Heart left ventricle (tissue), 16 donors: Measurements from ENCODE around the gene GNB1. TPM values are rescaled to one million over a fixed set of nuclear protein-coding genes. Genes with fewer than 3 reads are reported as not detected.
"Not testable (repeated sequence)": the region's sequence is repeated elsewhere in the genome, so short reads cannot be mapped to it uniquely, and the experiment has no call there.

Experiments
- ATAC-seq, 4 donors: fragments of 200-7000 bp; cut with Tn5 transposase; one replicate each; pipeline ENCODE4 v1.9.1; 2020 to 2022; ENCODE audit warnings: moderate library complexity in 4 of 4, mild to moderate bottlenecking in 3 of 4, moderate number of reproducible peaks in 1 of 4
- DNase-seq, 5 donors: peaks; one replicate each; pipeline ENCODE4 v3.0.0-alpha.2; 2020
- H3K27ac ChIP-seq, 12 donors: fragments of 200-600 bp; sonication (generic) in 4 of 12; one replicate each; pipeline versions ENCODE4 v1.5.0 to v1.8.0; 2016 to 2022; ENCODE audit warnings: mild to moderate bottlenecking in 2 of 12
- H3K27me3 ChIP-seq, 9 donors: fragments of 200-600 bp; sonication (generic) in 2 of 9; one replicate each; pipeline versions ENCODE4 v1.5.1 to v1.8.0; 2016 to 2022; ENCODE audit warnings: mild to moderate bottlenecking in 3 of 9
- H3K36me3 ChIP-seq, 9 donors: fragments of 200-600 bp; sonication (generic) in 2 of 9; one replicate each; pipeline versions ENCODE4 v1.5.0 to v1.8.0; 2018 to 2022; ENCODE audit warnings: mild to moderate bottlenecking in 2 of 9
- H3K4me1 ChIP-seq, 12 donors: fragments of 200-600 bp; sonication (generic) in 4 of 12; one replicate each; pipeline versions ENCODE4 v1.5.0 to v1.8.0; 2016 to 2022; ENCODE audit warnings: mild to moderate bottlenecking in 3 of 12
- H3K4me3 ChIP-seq, 12 donors: fragments of 200-600 bp; sonication (generic) in 4 of 12; one replicate each; pipeline versions ENCODE4 v1.5.0 to v1.8.0; 2017 to 2022; ENCODE audit warnings: mild to moderate bottlenecking in 9 of 12, moderate library complexity in 4 of 12
- H3K9me3 ChIP-seq, 12 donors: fragments of 200-600 bp; sonication (generic) in 4 of 12; one replicate each; pipeline versions ENCODE4 v1.5.0 to v1.8.0; 2016 to 2022; ENCODE audit warnings: mild to moderate bottlenecking in 1 of 12
- CTCF ChIP-seq, 12 donors: fragments of 200-600 bp; sonication (generic) in 4 of 12; IDR thresholded peaks; one replicate each; pipeline versions ENCODE4 v1.5.0 to v1.8.0; 2018 to 2022; ENCODE audit warnings: antibody characterized with exemption in 12 of 12, mild to moderate bottlenecking in 5 of 12
- POLR2A ChIP-seq, 2 donors: fragments of 450-650 bp; IDR thresholded peaks; one replicate each; pipeline ENCODE4 v1.6.1; 2017; ENCODE audit warnings: antibody characterized with exemption in 2 of 2, mild to moderate bottlenecking in 2 of 2, moderate library complexity in 2 of 2
- WGBS, 4 donors: extraction: QIAGEN DNeasy Blood & Tissue Kit in 2 of 4; methylation state at CpG; one replicate each; pipeline versions ENCODE4 v1.1.5 to v1.1.7; 2013 to 2018; 5-methylcytosine and 5-hydroxymethylcytosine counted together
- intact Hi-C, 10 donors: fragments of 100-400 bp; cut with DNase I; formaldehyde crosslinking; loops; one replicate each; pipeline versions ENCODE4 v1.11.1 to v1.14.2; 2022
- polyA plus RNA-seq, 2 donors: library from polyadenylated mRNA; stranded (reverse); fragments of 200-250 nt; gene quantifications; one replicate each; pipeline ENCODE4 v1.2.3, GENCODE V29; 2013
- total RNA-seq, 9 donors: library from RNA; depleted of rRNA in 2 of 9; stranded (reverse); fragments of >200 nt in 2 of 9; fragmentation: NEBNext Ultra II Directional in 3 of 9; extraction: Animal tissue kit (Norgen Biotek cat#: 25700) in 3 of 9; gene quantifications; one replicate each; pipeline versions ENCODE4 v1.1.0 to v1.2.4, GENCODE V29; 2016 to 2023
- donor health status: ischemic (EF 13 %, LVEDD 7.1; RV severe dilation, severe dysfunction).
- donor health status: healthy with polysubstance abuse.
- donor health status: DM: no; HTN: yes; CAD: no.
- donor health status: DM: no; HTN: no; CAD: no.
- donor health status: ischemic (EF 25% LVEDD 6.9; RV normal size, moderate dysfunction).
- donor health status: ischemic (EF 25% LVEDD 5.7; RV mildly dilated, moderate dysfunction).
- donor health status: healthy.
- donor health status: DM: yes; HTN: yes; CAD: no.
- donor health status: ischemic (EF 35%, LVEDD 5.7; RV mildly dilated, moderate dysfunction).
- donor health status: nonischemic (EF 11% LVEDD 7.7; RV severe dilation, severe dysfunction).
- donor health status: DM: yes; HTN: yes; CAD: no.
- donor health status: PGD.
- donor health status: ischemic (EF 29% LVEDD 5.4; RV normal size, mild dysfunction).
- donor health status: nonischemic (EF 23%, LVEDD 6.1; RV moderate dilation, normal function).

Gene GNB1
- total and polyA plus RNA-seq, 11 donors = 52.9 to 275 (median 172) TPM

DNA sequence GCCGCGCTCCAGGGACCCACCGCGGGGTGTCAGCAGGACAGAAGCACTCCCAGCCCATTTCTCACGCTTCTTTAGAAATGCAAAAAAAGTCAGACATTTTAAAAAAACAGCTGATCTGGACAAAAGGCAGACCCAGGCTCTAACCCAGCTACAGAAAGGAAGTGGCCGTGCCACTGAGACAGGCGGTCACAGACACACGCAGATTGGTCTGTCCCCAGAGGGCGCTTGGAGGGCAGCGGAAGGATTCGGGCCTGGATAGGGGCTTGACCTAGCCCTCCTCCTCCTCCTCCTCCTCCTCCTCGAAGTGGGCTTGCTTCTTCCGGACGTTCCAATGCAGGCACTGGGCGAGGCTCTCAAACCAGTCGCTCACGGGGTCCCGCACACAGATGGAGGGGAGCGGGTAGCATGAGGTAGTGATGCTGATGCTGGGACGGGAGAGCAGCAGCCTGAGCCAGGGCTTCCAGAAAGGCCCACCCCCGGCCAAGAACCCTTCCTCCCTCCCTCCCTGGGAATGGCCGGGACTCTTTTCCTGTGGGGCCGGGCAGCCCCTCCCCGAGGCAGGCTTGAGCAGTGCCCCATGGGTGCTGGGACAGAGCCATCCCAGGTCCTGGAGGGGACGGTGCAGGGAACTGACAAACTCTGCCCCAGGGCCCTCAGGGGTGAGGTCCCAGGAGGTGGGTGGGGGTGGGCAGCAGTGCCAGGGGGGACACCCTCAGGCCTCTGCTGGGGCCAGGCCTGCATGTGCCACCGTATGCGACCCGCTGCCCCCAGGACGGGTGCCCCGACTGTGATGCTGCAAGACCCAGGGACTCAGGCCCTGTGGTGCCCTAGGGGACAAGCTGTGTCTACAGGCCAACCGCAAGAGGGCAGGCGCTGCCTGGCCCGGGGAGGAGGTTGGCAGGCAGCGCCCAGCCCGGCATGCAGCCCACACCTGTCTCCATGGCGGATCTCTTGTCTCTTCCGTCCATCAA lies 138.0 kb downstream of the GNB1 start:
- intact Hi-C loops = loop anchor here in 1 of 10 donors (10.0 kb wide), 1 partner anchor 152 kb away; no protein-coding TSS in a partner anchor
- ATAC-seq = peak in 1 of 4 donors; percentile 8
- Histone ChIP-seq H3K4me3 (no peak overlapping the region), H3K36me3 (peaks cover 0 to 58% (median 54%) of the 10 kb centered on the region in 9 donors), H3K27me3 (no peaks in the 10 kb centered on the region), H3K27ac (no peak overlapping the region), H3K4me1 (no peaks in the 10 kb centered on the region), H3K9me3 (no peaks in the 10 kb centered on the region)
- no peak for TF ChIP-seq POLR2A (IDR thresholded peaks at IDR 0.05)
- TF ChIP-seq CTCF (IDR thresholded peaks at IDR 0.05) = no peak
- no peak for DNase-seq
- 81 to 87% (median 82%) methylated on average over 33 to 37 of the region's 37 CpGs for WGBS, 4 donors

- DNase-seq = no peak
- Histone ChIP-seq H3K9me3 (no peaks in the 10 kb centered on the region), H3K4me3 (no peak overlapping the region), H3K27ac (no peak overlapping the region), H3K4me1 (no peaks in the 10 kb centered on the region), H3K27me3 (no peaks in the 10 kb centered on the region), H3K36me3 (peaks cover 0 to 52% (median 51%) of the 10 kb centered on the region in 9 donors)
- 88 to 93% (median 91%) methylated on average over 10 to 11 of the region's 11 CpGs for WGBS, 4 donors
- TF ChIP-seq CTCF (IDR thresholded peaks at IDR 0.05) (no peak), POLR2A (IDR thresholded peaks at IDR 0.05) (no peak)
- no peak for ATAC-seq
- intact Hi-C loops = loop anchor here in 1 of 10 donors (10.0 kb wide), 1 partner anchor 153 kb away; no protein-coding TSS in a partner anchor
Measured at GRCh38 chr1:1752190-1752589, 138.7 kb downstream of the GNB1 start.

DNA sequence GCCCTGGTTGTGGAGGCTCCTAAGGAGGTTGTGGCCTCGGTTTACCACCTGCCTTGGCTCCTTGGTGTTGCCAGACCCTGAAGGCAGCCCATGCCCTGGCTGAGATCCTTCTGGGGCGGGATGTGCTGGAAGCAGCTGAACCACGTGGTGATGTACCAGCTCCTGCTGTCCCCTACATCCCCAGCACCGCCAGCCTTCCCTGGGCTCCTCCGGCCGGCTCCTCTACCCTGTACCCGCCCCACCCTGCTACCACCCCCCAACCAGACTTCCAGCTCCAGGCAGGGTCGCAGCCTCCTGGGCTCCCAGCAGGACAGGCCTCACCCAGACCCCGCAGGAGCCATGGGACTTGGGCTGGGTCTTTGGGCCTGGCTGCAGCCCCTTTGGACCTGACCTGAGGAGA lies 140.9 kb downstream of the GNB1 start:
- peak in 1 of 5 donors; percentile 13 for DNase-seq
- not testable (repeated sequence) for H3K27me3 ChIP-seq, H3K9me3 ChIP-seq, H3K4me1 ChIP-seq, H3K4me3 ChIP-seq, H3K27ac ChIP-seq, ATAC-seq
- intact Hi-C loops = loop anchor here in 2 of 10 donors (10.0 kb wide), 2 partner anchors 55 to 155 kb away; partner anchors contain the start of gene SLC35E2B (in 1 of the 2)
- 89 to 100% (median 91%) methylated on average over 1 to 8 of the region's 9 CpGs for WGBS, 4 donors
- peaks cover 0 to 30% (median 29%) of the 10 kb centered on the region in 9 donors for H3K36me3 ChIP-seq

GRCh38 chr1:1748686-1749321 lies 142.1 kb downstream of the GNB1 start:
- Histone ChIP-seq H3K4me1 (no peaks in the 10 kb centered on the region), H3K9me3 (no peaks in the 10 kb centered on the region), H3K27ac (no peak overlapping the region), H3K36me3 (peaks cover 0 to 18% (median 18%) of the 10 kb centered on the region in 9 donors), H3K27me3 (no peaks in the 10 kb centered on the region), H3K4me3 (no peak overlapping the region)
- ATAC-seq (no peak), DNase-seq (peak in 1 of 5 donors; percentile 17)
- 75 to 84% (median 78%) methylated on average over 13 to 18 of the region's 18 CpGs for WGBS, 4 donors
- no peak for TF ChIP-seq CTCF (IDR thresholded peaks at IDR 0.05)
- no peak for TF ChIP-seq POLR2A (IDR thresholded peaks at IDR 0.05)
- intact Hi-C loops = loop anchor here in 1 of 10 donors (10.0 kb wide), 1 partner anchor 54 kb away; the partner anchor contains the start of gene SLC35E2B

DNA sequence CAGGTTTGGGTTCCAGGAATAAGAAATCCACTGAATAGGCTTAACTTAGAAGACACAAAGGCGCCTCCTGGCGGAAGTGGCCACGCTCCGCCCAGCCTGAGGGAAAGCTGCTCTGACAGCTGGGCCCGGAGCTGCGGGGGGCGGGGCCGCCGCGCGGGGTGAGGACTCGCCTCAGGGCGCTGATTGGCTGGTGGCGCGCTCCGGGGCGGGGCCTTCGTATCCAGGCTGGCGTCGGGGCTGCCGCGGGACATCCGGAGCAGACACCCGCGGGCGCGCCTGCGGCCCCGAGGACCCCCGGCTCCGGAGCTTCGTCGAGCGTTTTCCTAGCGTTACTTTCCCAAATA lies 144.3 kb downstream of the GNB1 start:
- not testable (repeated sequence) for H3K27me3 ChIP-seq, H3K4me1 ChIP-seq

More for the DNA sequence above, 144.3 kb downstream of the GNB1 start:
- intact Hi-C loops = loop anchor here in 1 of 10 donors (10.0 kb wide), 1 partner anchor 52 kb away; the partner anchor contains the start of gene SLC35E2B
- Histone ChIP-seq H3K4me3 (peak overlapping the region in 9 of 12 donors; percentile 31 to 62 (median 58)), H3K27ac (peak overlapping the region in 9 of 12 donors; percentile 74 to 97 (median 91))
- DNase-seq, H3K9me3 ChIP-seq, H3K36me3 ChIP-seq: not testable (repeated sequence)
- WGBS, 4 donors = no CpG with 5 or more reads among the region's 35 CpGs
- ATAC-seq = peak; percentile 94 to 96 (median 94)
